Peyer's patch (tissue), 4 donors: ENCODE measurements around the gene C10orf67.

Experiments
- POLR2A ChIP-seq, 2 donors: fragments of 450-650 bp; IDR thresholded peaks; one replicate each; pipeline ENCODE4 v1.5.1; 2017; ENCODE audit warnings: antibody characterized with exemption in 2 of 2, mild to moderate bottlenecking in 2 of 2, moderate library complexity in 2 of 2
- TF ChIP-seq, protein P1 (sequence below), 6 experiments: fragments of 450-650 bp in 4 of 6; fragments of 200-600 bp in 2 of 6; sonication (generic) in 1 of 6; IDR thresholded peaks; one replicate each; pipeline ENCODE4 v1.5.1; 2017 to 2019; ENCODE audit warnings: antibody characterized with exemption in 6 of 6, mild to moderate bottlenecking in 3 of 6, moderate library complexity in 1 of 6

DNA sequence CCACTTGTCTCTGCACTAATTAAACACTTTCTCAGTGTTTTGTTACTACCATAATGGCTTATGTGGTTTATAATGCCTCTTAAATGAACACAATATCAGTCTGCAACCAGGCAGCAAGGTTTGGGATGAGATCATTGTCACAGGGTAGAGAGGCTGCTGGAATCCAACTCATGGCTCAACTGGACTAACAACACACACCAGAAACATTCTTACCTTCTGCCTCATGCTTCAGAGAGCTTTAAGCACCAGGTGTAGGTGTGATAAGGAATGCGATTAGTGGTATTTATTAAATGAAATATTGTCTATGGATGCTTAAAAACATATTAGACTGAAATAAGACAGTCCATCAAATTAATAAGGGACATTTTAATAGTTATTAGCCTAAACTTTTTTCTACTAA is 127.1 kb downstream of the C10orf67 start:
- TF ChIP-seq, protein P1, sequence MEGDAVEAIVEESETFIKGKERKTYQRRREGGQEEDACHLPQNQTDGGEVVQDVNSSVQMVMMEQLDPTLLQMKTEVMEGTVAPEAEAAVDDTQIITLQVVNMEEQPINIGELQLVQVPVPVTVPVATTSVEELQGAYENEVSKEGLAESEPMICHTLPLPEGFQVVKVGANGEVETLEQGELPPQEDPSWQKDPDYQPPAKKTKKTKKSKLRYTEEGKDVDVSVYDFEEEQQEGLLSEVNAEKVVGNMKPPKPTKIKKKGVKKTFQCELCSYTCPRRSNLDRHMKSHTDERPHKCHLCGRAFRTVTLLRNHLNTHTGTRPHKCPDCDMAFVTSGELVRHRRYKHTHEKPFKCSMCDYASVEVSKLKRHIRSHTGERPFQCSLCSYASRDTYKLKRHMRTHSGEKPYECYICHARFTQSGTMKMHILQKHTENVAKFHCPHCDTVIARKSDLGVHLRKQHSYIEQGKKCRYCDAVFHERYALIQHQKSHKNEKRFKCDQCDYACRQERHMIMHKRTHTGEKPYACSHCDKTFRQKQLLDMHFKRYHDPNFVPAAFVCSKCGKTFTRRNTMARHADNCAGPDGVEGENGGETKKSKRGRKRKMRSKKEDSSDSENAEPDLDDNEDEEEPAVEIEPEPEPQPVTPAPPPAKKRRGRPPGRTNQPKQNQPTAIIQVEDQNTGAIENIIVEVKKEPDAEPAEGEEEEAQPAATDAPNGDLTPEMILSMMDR (IDR thresholded peaks at IDR 0.05): no peak
- TF ChIP-seq POLR2A (IDR thresholded peaks at IDR 0.05): no peak
